ENCODE data around the gene TMEM51. TPM values are rescaled to one million over a fixed set of nuclear protein-coding genes. Genes with fewer than 3 reads are reported as not detected.
"Not testable (repeated sequence)": the region's sequence is repeated elsewhere in the genome, so short reads cannot be mapped to it uniquely, and the experiment has no call there.

The TMEM51 gene
- total RNA-seq, 2 experiments from 2014 or later: 0.18 to 0.23 TPM

DNA sequence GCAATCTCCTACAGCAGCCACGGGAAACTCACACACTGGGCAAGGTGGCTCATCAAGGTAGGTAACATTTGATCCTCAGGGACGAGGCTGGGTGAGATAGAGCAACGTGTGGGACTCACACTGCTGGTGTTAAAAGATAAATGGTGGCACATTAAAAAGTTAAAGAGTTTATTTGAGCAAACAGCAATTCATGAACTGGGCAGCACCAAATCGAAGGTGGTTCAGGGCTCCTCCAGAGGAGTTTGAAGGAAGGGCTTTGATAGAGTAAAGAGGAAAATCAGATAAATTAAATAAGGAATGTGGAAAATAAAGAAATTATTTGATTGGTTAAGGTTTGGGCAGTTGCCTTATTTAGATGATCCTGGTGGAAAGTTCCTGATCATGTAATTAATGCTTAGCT is 23.6 kb upstream of the TMEM51 start:
- ATAC-seq (no peak), DNase-seq (no peak)
- no peak overlapping the region for H3K4me3 Mint-ChIP-seq
- H3K36me3 Mint-ChIP-seq (ENCODE audit: low read depth): no peaks in the 10 kb centered on the region
- ChIA-PET CTCF (interaction anchor here (1.0 to 3.2 kb wide), 6 partner anchors 24 to 175 kb away, joined by 3 to 80 read pairs (median 4); partner anchors contain the start of gene TMEM51), POLR2A (no interaction called here)
- peaks cover 22% of the 10 kb centered on the region for H3K27me3 Mint-ChIP-seq (ENCODE audit: low read depth)
- no peaks in the 10 kb centered on the region for H3K9me3 Mint-ChIP-seq (ENCODE audit: insufficient read depth)
- no peaks in the 10 kb centered on the region for H3K4me1 Mint-ChIP-seq (ENCODE audit: low read depth)
- no peak overlapping the region for H3K27ac Mint-ChIP-seq

DNA sequence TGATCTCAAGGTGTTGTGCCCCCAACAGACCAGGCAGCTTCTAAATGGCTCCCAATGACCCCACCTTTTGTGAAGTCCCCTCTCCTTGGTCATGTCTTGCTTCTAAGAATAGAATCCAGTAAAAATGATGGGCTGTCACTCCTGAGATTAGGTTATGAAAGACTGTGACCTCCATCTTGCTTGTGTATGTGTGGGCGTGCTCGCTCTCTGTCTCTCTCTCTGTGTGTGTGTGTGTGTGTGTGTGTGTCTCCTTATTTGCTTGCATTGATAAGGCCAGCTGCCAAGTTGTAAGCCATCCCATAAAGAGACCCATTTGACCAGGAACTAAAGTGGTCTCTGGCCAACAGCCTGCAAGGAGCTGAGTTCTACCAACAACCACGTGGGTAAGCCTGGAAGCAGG is 22.9 kb upstream of the TMEM51 start:
- Mint-ChIP-seq H3K27me3 (ENCODE audit: low read depth) (peaks cover 25% of the 10 kb centered on the region), H3K9me3 (ENCODE audit: insufficient read depth) (no peaks in the 10 kb centered on the region), H3K27ac (no peak overlapping the region), H3K36me3 (ENCODE audit: low read depth) (no peaks in the 10 kb centered on the region), H3K4me1 (ENCODE audit: low read depth) (no peaks in the 10 kb centered on the region), H3K4me3 (no peak overlapping the region)
- ChIA-PET POLR2A (no interaction called here), CTCF (interaction anchor here (1.0 to 3.2 kb wide), 2 partner anchors 141 to 175 kb away, joined by 4 to 80 read pairs; no protein-coding TSS in a partner anchor)
- ATAC-seq (no peak), DNase-seq (no peak)

DNA sequence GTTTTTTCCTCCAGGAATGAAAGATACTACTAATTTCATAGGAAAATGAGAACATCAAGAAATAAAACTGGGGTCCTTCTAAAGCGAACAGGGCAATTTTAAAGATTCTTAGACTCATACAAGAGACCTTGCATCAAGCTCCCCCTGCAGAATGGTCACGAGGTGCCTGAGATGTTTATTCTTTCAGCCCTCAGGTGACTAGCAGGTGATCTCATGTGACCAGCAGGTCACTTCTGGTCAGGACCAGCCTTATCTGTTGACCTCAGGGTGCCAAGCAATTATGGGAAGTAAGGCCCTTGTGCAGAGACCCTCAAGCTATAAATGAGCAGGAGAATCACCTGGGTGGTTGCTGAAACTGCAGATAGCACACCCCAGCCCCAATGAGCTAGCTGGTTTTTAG is 20.6 kb upstream of the TMEM51 start:
- ChIA-PET POLR2A (interaction anchor here (0.6 kb wide), 1 partner anchor 17 kb away, joined by 6 read pairs; no protein-coding TSS in a partner anchor), CTCF (interaction anchor here (1.5 kb wide), 1 partner anchor 171 kb away, joined by 4 read pairs; no protein-coding TSS in a partner anchor)
- no peaks in the 10 kb centered on the region for H3K4me1 Mint-ChIP-seq (ENCODE audit: low read depth)
- no peaks in the 10 kb centered on the region for H3K36me3 Mint-ChIP-seq (ENCODE audit: low read depth)
- no peak overlapping the region for H3K27ac Mint-ChIP-seq
- ATAC-seq (no peak), DNase-seq (no peak)
- H3K9me3 Mint-ChIP-seq (ENCODE audit: insufficient read depth): no peaks in the 10 kb centered on the region
- H3K4me3 Mint-ChIP-seq: no peak overlapping the region
- peaks cover 32% of the 10 kb centered on the region for H3K27me3 Mint-ChIP-seq (ENCODE audit: low read depth)

DNA sequence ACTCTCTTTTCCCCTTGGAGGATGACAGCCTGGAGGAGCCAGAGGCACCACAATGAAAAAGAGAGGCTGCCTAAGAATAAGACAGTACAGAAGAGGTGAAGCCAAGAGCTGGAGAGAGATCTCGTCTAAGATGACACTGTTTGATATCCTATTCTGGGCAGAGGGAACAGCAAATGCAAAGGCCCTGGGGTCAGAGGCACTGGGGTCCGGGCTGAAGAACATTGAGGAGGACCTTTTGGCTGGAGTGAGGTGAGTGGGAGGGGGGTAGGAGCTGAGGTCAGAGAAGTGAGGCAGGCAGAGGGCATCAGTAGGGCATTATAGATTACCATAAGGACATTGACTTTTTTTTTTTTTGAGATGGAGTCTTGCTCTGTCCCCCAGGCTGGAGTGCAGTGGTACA is 19.3 kb upstream of the TMEM51 start:
- Mint-ChIP-seq H3K4me3 (no peak overlapping the region), H3K4me1 (ENCODE audit: low read depth) (no peaks in the 10 kb centered on the region), H3K9me3 (ENCODE audit: insufficient read depth) (no peaks in the 10 kb centered on the region), H3K27ac (no peak overlapping the region), H3K27me3 (ENCODE audit: low read depth) (peaks cover 34% of the 10 kb centered on the region), H3K36me3 (ENCODE audit: low read depth) (no peaks in the 10 kb centered on the region)
- DNase-seq (no peak), ATAC-seq (no peak)
- ChIA-PET POLR2A (no interaction called here), CTCF (no interaction called here)

DNA sequence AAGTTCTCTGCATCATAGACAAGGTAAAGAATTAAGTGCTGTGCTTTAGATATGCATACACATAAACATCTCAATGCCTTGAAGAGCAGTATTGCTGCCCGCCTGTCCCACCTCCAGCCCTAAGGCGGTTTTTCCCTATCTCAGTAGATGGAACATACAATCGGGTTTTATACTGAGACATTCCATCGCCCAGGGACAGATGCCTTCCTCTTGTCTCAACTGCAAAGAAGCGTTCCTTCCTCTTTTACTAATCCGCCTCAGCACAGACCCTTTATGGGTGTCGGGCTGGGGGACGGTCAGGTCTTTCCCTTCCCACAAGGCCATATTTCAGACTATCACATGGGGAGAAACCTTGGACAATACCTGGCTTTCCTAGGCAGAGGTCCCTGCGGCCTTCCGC is 17.9 kb upstream of the TMEM51 start:
- ATAC-seq; H3K9me3 Mint-ChIP-seq (ENCODE audit: insufficient read depth): not testable (repeated sequence)
- CTCF ChIA-PET: interaction anchor here (0.6 kb wide), 1 partner anchor 113 kb away, joined by 3 read pairs; no protein-coding TSS in a partner anchor

DNA sequence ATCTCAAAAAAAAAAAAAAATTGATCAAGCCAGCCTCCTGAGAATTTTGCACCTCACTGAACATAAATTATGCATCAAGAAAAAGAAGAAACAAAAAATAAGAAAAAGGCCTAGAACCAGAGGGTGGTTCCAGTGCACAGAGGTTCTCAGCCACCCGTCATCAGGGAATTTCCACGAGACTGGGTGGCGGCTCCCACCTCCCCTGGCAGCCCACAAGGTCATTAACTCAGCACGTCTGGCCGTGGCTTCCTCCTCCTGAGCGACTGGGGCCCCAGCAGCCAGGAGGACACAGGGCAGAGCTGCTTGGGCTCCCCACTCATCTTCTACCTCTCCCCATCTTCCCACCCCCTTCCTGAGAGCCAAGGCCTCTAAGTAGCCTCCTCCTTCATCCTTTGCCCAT is 15.7 kb upstream of the TMEM51 start:
- no peaks in the 10 kb centered on the region for H3K36me3 Mint-ChIP-seq (ENCODE audit: low read depth)
- no peak for ATAC-seq
- H3K4me3 Mint-ChIP-seq: no peak overlapping the region
- H3K9me3 Mint-ChIP-seq (ENCODE audit: insufficient read depth): no peaks in the 10 kb centered on the region
- CTCF ChIA-PET: interaction anchor here (1.1 to 1.2 kb wide), 3 partner anchors 9 to 134 kb away, joined by 3 to 7 read pairs (median 6); no protein-coding TSS in a partner anchor
- H3K27ac Mint-ChIP-seq: no peak overlapping the region
- peaks cover 1% of the 10 kb centered on the region for H3K4me1 Mint-ChIP-seq (ENCODE audit: low read depth)
- no peak for DNase-seq
- POLR2A ChIA-PET: no interaction called here
- H3K27me3 Mint-ChIP-seq (ENCODE audit: low read depth): peaks cover 47% of the 10 kb centered on the region

More for the DNA sequence above, 17.9 kb upstream of the TMEM51 start:
- POLR2A ChIA-PET; H3K27ac Mint-ChIP-seq; H3K4me1 Mint-ChIP-seq (ENCODE audit: low read depth); H3K4me3 Mint-ChIP-seq; DNase-seq; H3K36me3 Mint-ChIP-seq (ENCODE audit: low read depth): not testable (repeated sequence)
- H3K27me3 Mint-ChIP-seq (ENCODE audit: low read depth): peaks cover 34% of the 10 kb centered on the region

DNA sequence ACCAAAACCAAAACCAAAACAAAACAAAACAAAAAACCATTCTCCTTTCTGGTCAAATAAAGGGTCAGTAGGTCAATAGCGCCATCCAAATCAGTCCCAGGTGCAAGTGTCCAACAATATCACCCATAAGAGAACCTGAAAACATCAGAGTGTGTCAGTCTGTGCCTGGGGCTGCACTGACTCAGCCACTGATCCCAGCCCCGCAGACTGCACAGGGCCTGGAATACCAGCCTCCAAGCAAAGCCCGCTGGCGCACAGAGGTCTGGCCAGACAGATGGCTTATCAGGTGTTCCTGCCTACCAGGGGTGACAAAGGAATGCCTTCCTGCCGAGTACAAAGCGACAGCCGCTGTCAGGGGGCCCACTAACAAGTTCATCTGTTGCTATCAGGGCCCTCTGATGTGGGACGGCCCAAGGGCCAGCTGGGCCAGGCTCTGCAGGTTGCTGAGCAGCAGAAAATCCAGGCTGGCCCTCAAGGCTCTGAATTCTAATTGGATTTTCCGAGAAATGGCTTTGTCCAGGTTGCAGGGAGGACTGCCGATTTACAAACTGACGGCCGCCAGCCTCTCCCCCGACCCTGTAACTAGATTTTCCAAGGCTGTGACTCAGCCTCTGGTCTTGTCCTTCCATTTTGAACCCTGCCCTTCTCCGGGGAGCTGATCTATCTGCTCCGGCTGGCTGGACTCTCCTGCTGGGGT is 13.7 kb upstream of the TMEM51 start:
- H3K27ac Mint-ChIP-seq: no peak overlapping the region

DNA sequence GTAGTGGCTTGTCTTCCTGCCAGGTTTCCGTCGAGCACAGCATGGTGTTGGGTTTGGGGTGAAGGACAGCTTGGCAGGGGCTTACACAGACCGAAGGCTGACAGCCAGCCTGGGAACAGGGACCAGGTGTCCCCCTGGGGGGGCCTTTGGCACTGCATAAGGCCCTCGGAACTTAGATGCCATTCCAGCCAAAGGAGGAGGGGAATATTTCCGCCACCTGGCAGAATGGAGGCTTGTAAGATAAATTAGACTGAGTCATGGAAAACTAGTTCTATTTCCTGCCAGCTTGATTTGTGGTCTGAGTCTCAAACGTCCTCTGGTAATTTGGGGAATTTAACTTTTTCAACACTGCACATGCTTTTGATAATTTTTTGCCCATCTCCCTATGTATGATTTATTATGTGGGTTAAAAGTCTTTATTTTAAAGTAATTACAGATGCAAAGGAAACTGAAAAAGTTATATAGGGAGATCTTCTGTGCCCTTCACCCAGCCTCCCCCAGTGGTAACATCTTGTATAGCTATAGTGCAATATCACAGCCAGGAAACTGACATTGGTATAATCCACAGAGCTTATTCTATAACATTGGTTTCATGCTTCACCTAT is 11.5 kb upstream of the TMEM51 start:
- Mint-ChIP-seq H3K27ac (no peak overlapping the region), H3K36me3 (ENCODE audit: low read depth) (no peaks in the 10 kb centered on the region), H3K4me3 (no peak overlapping the region), H3K4me1 (ENCODE audit: low read depth) (peaks cover 1% of the 10 kb centered on the region), H3K27me3 (ENCODE audit: low read depth) (peaks cover 45% of the 10 kb centered on the region), H3K9me3 (ENCODE audit: insufficient read depth) (no peaks in the 10 kb centered on the region)
- ChIA-PET CTCF (interaction anchor here (2.0 kb wide), 1 partner anchor 13 kb away, joined by 7 read pairs; no protein-coding TSS in a partner anchor), POLR2A (no interaction called here)
- ATAC-seq (no peak), DNase-seq (no peak)

More for the DNA sequence above, 13.7 kb upstream of the TMEM51 start:
- Mint-ChIP-seq H3K27me3 (ENCODE audit: low read depth) (peaks cover 47% of the 10 kb centered on the region), H3K9me3 (ENCODE audit: insufficient read depth) (no peaks in the 10 kb centered on the region), H3K4me3 (no peak overlapping the region), H3K36me3 (ENCODE audit: low read depth) (no peaks in the 10 kb centered on the region), H3K4me1 (ENCODE audit: low read depth) (peaks cover 1% of the 10 kb centered on the region)
- CTCF ChIA-PET: interaction anchor here (1.0 kb wide), 1 partner anchor 11 kb away, joined by 4 read pairs; no protein-coding TSS in a partner anchor
- DNase-seq (no peak), ATAC-seq (no peak)
- POLR2A ChIA-PET: no interaction called here

DNA sequence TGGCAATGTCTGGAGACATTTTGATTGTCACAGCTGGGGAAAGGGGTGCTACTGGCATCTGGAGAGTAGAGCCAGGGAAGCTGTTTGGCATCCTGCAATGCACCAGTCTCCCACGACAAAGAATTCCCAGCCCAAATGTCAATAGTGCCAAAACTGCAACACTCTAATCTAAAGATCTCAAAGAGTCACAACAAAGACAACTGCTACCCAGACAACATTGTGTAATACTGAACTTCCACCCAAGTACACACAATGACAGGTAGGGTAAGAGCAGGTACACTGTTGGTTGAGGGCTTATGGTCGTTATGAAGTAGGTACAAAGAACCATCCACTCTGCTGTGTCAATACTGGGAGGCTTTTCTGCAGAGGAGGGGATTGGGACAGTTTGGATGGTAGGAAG is 8.2 kb upstream of the TMEM51 start:
- Mint-ChIP-seq H3K36me3 (ENCODE audit: low read depth) (no peaks in the 10 kb centered on the region), H3K27ac (no peak overlapping the region), H3K4me3 (no peak overlapping the region), H3K27me3 (ENCODE audit: low read depth) (peaks cover 58% of the 10 kb centered on the region), H3K4me1 (ENCODE audit: low read depth) (peaks cover 1% of the 10 kb centered on the region), H3K9me3 (ENCODE audit: insufficient read depth) (no peaks in the 10 kb centered on the region)
- no peak for ATAC-seq
- POLR2A ChIA-PET: no interaction called here
- CTCF ChIA-PET: interaction anchor here (1.2 to 1.3 kb wide), 2 partner anchors 17 to 127 kb away, joined by 3 read pairs; no protein-coding TSS in a partner anchor
- DNase-seq: no peak

DNA sequence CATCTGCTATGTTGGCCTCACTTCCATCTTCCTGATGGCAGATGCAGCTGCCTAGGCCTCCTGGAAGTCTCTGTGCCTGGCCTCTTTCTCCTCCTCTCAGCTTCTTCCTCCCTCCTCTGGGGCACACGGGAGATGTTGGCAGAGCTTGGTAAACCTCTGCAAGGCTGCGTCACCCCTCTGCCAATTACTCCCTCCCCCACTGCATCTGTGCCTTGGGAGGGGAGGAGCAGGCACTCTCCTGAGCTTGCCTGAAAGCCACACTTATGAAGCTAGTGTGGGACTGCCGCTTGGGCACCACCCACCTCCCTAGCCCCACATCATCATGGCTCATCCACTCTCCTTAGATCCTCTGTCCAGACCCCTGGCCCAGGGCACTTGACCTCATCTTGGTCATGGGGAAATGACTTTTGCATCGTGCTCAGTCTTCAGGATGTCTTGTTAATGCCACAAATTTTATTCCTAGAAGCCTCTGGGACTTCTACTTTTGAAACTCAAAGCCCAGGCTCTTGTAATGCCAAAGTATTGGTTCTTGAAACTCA is 7.3 kb upstream of the TMEM51 start:
- H3K27me3 Mint-ChIP-seq (ENCODE audit: low read depth): peaks cover 59% of the 10 kb centered on the region
- H3K9me3 Mint-ChIP-seq (ENCODE audit: insufficient read depth): no peaks in the 10 kb centered on the region
- ChIA-PET POLR2A (no interaction called here), CTCF (no interaction called here)
- no peak overlapping the region for H3K4me3 Mint-ChIP-seq
- ATAC-seq (no peak), DNase-seq (no peak)
- H3K4me1 Mint-ChIP-seq (ENCODE audit: low read depth): no peaks in the 10 kb centered on the region
- no peaks in the 10 kb centered on the region for H3K36me3 Mint-ChIP-seq (ENCODE audit: low read depth)
- H3K27ac Mint-ChIP-seq: no peak overlapping the region

DNA sequence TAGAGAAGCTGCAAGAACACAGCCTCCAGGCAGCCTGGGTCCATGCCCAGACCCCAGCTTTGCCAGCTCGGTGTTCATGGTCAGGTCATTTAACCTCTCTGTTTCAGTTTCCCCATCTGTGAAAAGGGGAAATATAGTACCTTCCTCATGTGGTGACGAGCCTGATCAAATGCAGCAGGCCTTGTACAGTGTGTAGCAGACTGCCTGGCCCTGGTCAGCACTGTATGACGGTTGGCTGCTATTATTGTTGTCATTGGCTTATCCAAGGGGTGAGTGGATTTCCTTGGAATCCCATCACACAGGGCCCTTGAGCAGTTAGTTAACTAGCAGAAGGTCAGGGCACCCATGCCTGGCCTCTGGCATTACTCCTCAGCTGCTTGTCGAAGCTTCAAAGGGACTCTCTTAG is 6.6 kb upstream of the TMEM51 start:
- Mint-ChIP-seq H3K36me3 (ENCODE audit: low read depth) (no peaks in the 10 kb centered on the region), H3K4me1 (ENCODE audit: low read depth) (no peaks in the 10 kb centered on the region), H3K27ac (no peak overlapping the region), H3K27me3 (ENCODE audit: low read depth) (peaks cover 61% of the 10 kb centered on the region), H3K4me3 (no peak overlapping the region), H3K9me3 (ENCODE audit: insufficient read depth) (no peaks in the 10 kb centered on the region)
- ChIA-PET POLR2A (no interaction called here), CTCF (no interaction called here)
- ATAC-seq (no peak), DNase-seq (no peak)

DNA sequence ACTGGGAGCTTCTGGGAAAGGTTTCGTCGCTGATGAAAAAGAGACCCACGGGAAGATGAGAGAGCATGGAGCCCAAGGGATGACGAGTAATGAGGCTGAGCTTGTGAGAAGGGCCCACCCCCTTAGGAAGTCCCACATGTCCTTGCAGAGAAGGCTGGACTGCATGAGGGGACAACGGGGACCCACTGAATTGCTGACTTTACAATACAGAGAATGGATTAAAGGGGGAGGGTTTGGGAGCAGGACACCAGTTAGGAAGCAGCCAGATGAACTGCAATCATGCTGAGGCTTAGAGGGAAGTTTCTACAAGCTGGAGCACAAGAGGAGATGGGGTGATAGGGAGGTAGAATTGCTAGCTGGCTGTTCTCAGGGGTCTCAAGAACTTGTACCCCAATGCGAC is 5.5 kb upstream of the TMEM51 start:
- Mint-ChIP-seq H3K27me3 (ENCODE audit: low read depth) (peaks cover 62% of the 10 kb centered on the region), H3K9me3 (ENCODE audit: insufficient read depth) (no peaks in the 10 kb centered on the region), H3K4me1 (ENCODE audit: low read depth) (peaks cover 4% of the 10 kb centered on the region), H3K27ac (no peak overlapping the region), H3K36me3 (ENCODE audit: low read depth) (no peaks in the 10 kb centered on the region), H3K4me3 (no peak overlapping the region)
- ATAC-seq (no peak), DNase-seq (no peak)
- ChIA-PET POLR2A (interaction anchor here (0.5 kb wide), 1 partner anchor 1348 kb away, joined by 3 read pairs; no protein-coding TSS in a partner anchor), CTCF (no interaction called here)

Measured in activated CD8-positive, alpha-beta T cell treated with anti-CD3 and anti-CD28 coated beads, Interleukin-2, amount 10 ng/mL, durations not matched to agents 7 days and 5 days (primary cell).